Stimulated activated CD8-positive, alpha-beta memory T cell treated with anti-CD3 and anti-CD28 coated beads, Interleukin-4, amount 100 ng/mL, for 1 hour (primary cell): Measurements from ENCODE around the gene THAP7.

ENCODE experiments used
- DNase-seq, 2 donors: peaks; one replicate each; pipeline ENCODE4 v3.0.0-alpha.2; 2020; ENCODE audit warnings: low read depth in 2 of 2, low spot score in 1 of 2

Gene THAP7

DNA sequence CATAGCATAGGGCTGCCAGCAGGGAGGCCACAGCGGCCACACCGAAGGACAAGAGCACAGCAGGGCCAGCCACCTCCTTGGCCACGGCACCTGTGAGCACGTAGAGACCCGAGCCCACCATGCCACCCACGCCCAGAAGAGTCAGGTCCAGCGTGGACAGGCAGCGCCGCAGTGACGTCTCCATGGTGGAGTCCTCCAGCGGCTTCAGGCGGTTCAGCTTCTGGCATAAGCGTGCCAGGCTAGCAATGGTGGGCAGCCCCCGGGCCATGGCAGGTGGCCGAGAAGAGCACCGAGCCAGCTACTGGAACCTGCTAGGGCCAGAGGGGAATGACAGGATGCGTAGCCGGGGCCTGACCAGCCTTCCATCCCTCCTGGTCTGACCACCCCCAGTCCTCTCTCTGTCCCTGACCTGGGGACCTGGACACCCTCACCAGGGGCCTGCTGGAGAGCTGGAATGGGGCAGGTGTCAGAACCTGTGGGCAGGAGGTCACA lies 29.7 kb upstream of the THAP7 start:
- no peak for DNase-seq

DNA sequence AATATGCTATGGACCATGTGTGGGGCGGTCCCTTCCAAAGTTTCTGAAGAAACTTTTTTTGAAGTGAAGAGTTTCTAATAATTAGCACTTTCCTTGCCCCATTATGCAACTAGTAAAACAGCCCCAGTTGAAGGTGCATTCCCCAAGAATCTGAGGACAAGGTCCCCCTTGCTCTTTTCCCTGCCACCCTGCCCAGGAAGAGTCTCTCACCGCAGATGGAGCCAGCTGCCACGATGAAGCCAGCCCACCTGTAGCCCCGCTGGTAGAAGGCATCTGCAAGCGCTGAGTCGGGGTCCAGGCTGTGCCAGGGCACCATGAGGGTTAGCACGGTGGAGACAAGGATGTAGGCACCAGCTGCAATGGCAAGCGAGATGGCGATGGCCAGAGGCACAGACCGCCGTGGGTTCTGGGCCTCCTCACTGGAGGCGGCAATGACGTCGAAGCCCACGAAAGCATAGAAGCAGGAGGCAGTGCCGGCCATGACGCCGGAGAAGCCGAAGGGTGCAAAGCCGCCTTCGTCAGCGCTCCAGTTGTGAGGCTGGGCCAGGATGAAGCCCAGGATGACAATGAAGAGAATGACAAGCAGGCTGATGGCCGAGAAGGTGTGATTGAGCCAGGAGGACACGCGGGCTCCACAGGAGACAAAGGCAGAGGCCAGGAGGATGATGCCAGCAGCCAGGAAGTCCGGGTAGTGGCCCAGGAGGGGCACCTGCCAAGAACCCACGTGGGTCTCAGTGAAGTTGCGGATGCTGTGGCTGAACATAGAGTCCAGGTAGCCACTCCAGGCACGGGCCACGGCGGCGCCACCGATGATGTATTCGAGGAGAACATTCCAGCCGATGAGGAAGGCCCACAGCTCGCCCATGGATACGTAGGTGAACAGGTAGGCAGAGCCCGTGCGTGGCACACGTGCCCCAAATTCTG lies 29.0 kb upstream of the THAP7 start:
- DNase-seq = no peak

DNA sequence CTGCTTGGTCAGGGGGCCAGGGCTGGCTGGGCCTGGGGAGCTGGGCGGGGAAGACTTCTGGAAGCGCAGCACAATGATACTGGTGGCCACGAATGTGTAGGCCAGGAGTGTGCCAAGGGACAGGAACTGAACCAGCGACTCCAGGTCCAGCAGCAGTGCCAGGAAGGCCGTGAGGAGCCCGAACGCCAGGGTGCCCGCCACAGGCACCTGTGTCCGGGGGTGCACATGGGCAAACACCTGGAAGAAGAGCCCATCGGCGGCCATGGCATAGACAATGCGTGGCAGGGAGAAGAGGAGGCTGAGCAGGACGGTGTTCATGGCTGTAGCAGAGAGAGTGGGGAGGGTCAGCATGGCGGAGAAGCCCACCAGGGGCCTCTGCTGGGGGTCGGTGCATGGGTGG lies 28.1 kb upstream of the THAP7 start:
- no peak for DNase-seq

DNA sequence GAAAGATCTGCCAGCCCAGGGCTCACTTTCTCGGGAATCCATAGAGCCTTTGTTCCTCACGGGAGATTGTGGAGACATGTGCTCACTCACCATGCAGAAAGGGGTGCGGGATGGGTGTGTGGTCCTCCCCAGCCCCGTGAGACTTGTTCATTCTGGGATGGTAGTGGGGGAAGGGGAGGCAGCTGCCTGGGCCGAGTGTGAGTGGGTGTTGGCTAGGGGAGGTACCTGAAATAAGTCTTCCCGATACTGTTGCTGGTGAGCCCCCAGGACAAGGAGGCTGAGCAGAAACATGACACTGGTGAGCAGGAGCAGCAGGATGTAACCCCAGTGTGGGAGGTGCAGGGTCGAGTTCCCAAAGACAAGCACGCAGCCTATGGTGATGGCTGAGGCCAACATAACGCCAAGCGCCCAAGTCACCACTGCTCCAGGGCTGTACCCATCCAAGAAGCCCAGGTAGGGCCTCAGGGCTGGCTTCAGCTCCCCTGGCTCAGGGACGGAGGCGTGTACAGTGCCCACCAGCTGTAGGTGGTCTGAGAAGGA lies 27.6 kb upstream of the THAP7 start:
- no peak for DNase-seq

- DNase-seq = no peak
Observed at GRCh38 chr22:21028277-21029251, 26.6 kb upstream of the THAP7 start.

- no peak for DNase-seq
Observed at GRCh38 chr22:21026783-21027692, 25.1 kb upstream of the THAP7 start.

- DNase-seq = no peak
Observed at GRCh38 chr22:21025763-21026755, 24.1 kb upstream of the THAP7 start.

GRCh38 chr22:21025266-21025665 lies 23.3 kb upstream of the THAP7 start:
- no peak for DNase-seq

GRCh38 chr22:21022955-21023614 lies 21.2 kb upstream of the THAP7 start:
- DNase-seq = no peak

DNA sequence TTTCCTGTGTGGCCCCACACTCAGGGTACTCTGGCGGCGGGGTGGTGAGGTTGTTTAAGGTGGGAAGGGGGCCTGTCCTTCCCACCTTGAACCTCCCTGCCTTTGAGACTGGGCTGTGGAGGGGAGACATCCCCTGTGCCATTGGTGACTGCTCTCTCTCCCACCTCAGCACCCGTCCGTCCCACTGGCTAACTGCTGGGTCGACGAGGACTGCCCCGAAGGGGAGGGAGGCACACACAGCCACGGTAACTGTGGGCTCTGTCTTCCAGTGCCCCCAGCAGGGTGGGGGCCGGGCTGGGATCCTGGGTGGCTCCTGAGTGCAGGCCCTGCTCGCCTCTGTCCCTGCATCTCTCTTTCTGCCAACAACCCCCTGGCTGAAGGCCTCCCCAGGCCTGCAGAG lies 20.6 kb upstream of the THAP7 start:
- DNase-seq = no peak

GRCh38 chr22:21020802-21021429 lies 19.0 kb upstream of the THAP7 start:
- DNase-seq = no peak

DNA sequence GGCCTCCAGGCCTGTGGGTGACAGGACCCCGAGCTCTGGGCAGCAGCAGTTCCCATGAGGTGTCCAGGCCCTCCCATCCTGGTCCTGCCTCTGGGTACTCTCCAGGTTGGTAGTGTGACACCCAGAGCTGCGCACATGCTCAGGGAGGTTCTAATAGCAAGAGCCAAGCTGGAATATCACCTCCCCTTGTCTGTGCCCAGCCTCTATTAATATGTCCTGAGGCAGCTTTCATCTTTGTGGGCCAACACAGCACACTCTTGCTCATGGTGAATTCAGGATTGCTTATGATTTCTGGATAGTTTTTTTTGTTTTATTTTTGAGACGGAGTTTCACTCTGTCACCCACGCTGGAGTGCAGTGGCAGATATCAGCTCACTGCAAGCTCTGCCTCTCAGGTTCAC lies 16.4 kb upstream of the THAP7 start:
- no peak for DNase-seq

- no peak for DNase-seq
Observed at GRCh38 chr22:21016644-21017420, 14.9 kb upstream of the THAP7 start.

DNA sequence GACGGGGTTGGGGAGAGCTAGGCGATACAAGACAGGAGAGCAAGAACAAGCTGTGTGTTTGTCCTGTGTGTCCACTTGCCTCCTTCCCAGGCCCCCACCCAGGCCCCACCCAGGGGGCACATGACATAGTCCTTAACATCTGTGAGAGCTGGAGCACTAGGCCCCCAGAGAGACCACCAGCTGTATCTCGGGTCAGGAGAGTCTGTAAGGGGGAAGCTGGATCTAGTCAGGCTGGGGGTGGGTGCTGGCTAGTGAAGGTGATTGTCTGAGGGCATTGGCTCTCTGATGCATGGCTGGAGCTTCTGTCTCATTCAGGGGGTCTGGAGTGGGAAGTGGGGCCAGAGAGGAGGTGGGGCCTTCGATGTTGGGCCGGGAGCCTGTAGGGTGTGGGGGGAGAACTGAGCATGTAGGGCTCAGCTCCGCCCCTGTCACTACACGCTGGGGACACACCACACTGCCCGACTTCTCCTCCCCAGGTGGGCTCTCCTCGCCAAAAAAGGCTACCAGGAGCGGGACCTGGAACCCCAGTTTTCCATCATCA lies 13.6 kb upstream of the THAP7 start:
- no peak for DNase-seq

GRCh38 chr22:21014726-21015465 lies 13.0 kb upstream of the THAP7 start, which contains the start of gene P2RX6:
TSS of gene P2RX6 (plus strand) at chr22:21015165. CDS start at chr22:21015175, 10 bp downstream.
- DNase-seq = no peak

DNA sequence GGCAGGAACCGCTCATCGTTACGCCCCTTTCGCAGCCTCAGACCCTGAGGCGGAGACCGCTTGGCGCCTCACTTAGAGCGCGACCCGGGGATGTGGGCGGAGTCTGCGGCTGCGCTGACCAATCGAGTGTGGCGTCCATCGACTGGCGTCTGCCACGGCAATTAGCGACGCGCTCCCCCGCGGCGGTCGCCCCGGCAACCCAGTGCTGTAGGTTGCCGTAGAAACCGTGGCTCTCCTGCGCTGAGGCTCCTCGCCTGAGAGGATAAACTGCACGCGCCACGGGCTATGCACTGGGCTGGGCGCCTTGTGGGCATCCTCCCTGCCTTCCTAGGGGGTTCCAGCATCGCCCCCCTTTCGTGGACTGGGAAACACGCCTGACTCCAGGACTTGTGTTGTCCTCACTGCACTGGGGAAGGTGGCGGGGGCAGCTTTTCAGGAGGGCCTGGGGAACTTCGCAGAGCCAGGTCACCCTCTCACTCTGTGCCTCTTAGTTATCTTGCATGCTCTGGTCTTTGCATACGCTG lies 12.3 kb upstream of the THAP7 start:
- DNase-seq = peak; percentile 57 to 61
